HG03280 (cell line): ENCODE data around the gene NR6A1.

Source experiments
- ATAC-seq: cut with Tn5 transposase; IDR thresholded peaks from one replicate; pipeline ENCODE4 v1.9.1; 2021; ENCODE audit warnings: mild to moderate bottlenecking, moderate library complexity; ENCODE audit not compliant: unreplicated experiment

Gene NR6A1

GRCh38 chr9:124495126-124496074 lies 275.7 kb downstream of the NR6A1 start:
- ATAC-seq: no peak

DNA sequence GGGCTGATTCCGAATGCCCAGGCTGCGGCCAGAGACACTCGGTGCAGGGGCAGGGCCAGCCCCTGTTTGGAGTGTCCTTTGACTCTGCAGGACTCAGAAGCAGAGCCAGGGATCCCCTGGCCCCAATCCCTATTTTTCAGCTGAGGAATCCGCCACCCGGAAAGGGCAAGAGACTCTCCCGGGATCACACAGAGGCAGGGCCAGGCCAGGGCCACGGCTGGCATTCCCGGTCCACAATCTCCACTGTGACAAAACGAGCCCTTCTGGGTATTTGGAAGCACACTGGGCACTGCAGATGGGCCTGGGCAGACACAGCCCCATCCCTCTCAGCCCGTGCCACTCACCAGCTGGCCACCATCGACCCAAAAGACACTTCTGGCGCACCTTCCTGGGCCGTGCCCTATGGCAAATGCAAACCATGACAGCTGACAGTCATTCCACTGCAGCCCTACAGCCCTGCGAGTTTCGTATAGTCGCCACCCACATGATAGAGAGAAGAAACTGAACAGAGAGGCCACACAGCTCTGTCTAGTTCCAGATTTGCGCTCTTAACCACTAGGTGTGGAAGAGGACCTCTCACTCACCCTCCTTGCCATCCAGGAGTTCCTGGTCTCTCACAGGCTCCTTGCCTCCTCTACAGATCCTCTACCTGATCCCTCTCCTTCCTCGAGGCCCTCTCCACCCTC lies 277.2 kb downstream of the NR6A1 start:
- ATAC-seq: peak; percentile 63

- no peak for ATAC-seq
Measured at GRCh38 chr9:124493218-124493617, 277.9 kb downstream of the NR6A1 start.

DNA sequence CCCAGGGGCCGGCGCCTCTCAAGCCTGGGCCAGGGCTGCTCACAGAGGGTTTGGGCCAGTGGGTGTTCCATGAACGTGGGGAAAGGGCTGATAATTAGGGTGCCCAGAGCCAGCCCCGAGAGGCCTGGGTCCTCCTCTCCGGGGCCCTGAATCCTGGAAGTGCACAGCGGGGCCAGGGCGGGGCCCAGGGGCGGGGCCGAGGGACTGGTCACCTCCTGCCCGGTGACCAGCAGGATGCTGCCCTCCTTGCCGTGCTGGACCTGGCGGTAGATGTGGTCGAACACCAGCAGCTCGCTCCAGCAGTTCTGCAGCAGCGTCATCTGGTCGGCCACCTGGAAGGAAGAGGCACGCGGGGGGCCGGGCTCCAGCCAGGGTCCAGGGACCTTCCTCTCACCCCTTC lies 278.3 kb downstream of the NR6A1 start:
- ATAC-seq: no peak

DNA sequence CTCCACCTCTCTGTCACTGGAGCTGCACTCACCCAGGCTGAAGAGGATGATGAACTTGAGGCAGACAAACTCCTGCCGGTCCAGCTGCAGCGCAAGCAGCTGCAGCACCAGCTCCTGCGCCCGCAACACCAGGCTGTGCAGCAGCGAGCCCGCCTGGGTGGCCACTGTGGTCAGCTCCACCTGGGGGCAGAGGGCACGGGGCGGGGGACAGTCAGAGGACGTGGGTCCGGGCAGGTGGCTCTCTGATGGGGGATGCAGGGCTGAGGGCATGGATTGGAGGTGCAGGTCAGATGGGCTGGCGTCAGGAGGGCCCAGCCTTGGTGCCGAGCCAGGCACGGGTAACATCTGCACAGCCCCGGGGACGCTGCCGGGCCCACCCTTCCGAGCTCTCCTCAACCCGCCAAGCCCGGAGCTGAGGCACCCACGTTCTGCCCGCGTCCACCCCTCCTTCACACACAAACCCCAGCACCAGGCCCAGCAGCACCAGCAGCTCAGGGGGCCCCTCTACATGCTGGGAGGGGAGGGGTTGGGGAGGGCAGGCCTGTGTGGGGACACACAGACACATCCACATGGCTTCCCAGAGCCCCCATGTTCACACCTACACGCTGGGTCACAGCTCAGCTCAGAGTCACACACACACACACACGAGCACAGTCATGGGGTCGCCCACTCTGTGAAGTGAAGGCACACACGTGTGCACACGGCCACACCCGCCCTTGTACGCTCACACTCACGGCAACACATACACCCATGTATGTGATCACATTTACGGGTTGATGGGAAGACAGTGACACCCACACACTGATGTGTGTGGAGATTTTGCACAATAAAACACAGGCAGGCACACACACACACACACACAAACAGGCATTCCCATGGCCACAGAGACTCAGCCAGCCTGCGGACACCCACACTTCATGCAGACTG lies 279.8 kb downstream of the NR6A1 start:
- no peak for ATAC-seq

GRCh38 chr9:124490004-124490403 lies 281.1 kb downstream of the NR6A1 start:
- no peak for ATAC-seq

DNA sequence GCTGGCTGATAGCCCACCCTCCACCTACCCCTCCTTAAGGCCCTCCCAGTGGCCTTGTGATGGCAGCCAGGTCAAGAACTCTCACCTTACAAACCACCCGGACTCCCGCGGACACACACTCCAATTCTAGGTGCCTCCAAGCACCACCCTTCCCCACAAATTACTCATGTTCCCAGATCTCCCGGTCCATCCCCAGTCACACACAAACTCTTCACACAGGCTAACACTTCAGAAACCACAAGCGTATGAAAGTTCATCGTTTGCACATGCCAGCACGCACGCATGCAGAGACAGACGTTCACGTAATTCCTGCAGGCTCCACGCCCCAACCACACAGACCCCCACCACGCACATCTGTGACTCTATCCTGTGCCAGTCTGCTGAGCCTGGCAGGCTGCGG lies 281.9 kb downstream of the NR6A1 start:
- ATAC-seq: no peak

DNA sequence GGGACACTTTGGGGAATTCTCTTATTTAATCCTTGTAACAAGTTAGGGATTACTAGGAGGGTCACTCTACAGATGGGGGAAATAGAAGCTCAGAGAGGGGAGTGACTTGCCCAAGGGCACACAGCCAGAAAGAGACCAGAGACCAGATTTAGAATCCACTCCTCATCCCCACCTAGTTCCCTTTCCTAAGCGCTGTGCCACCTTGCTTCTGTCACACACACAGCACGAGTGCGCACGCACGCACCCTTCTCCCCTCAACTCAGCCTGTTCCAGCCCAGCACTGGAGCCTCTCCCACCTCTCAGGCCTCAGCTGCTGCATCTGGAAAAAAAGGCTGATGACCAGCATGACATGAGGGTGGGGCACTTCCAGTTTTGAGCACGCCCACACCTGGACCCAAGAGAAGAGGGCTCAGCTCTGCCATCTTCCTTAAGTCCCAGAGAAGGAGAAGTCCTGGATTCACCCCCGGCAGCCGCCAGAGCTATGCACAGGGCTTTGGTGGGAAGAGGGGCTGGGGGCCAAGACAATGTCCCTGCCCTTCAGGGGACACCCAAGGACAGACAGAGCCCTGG lies 282.4 kb downstream of the NR6A1 start:
- ATAC-seq: no peak

GRCh38 chr9:124487260-124488182 lies 283.6 kb downstream of the NR6A1 start:
- ATAC-seq: no peak

DNA sequence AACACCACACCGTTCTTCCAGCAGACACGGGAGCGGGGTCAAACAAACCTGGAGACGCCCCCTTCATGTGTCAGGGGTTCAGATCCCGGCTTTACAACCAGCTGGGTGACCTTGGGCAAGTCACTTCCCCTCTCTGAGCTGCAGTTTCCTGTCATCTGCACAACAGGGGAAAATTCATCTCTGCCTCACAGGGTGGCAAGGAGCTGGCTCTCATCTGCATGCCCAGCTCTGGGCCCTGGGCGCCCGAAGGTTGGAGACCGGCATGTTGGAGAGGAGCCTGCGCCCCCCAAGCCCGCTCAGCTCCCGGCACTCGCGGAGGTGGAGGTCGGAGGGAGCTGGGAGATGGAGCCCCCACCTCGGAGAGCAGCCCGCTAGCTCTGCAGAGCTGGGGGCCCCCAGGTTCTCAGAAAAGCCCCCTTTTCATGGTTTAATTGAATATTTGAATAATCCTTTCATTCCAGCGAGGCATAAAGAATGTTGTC lies 284.3 kb downstream of the NR6A1 start:
- no peak for ATAC-seq

DNA sequence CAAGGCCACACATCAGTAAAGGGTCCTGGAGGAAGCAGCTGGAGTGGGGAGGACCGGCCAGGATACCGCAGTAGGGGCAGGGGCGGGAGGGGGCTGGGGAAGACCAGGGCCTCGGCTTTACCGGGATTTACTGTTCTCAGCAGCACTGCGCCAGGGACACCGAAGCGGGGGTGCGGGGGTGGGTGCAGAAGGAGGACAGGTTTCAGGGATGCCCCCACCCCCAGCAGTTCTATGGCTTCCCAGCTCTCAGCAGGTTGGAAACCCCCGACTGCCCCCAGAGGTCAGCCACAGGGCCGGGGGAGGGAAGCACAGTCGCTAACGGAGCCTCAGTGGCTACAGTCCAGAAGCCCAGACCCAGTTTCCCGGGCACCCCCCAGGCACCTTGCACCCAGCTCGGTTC lies 285.2 kb downstream of the NR6A1 start:
- no peak for ATAC-seq

GRCh38 chr9:124485201-124485600 lies 285.9 kb downstream of the NR6A1 start:
- no peak for ATAC-seq

DNA sequence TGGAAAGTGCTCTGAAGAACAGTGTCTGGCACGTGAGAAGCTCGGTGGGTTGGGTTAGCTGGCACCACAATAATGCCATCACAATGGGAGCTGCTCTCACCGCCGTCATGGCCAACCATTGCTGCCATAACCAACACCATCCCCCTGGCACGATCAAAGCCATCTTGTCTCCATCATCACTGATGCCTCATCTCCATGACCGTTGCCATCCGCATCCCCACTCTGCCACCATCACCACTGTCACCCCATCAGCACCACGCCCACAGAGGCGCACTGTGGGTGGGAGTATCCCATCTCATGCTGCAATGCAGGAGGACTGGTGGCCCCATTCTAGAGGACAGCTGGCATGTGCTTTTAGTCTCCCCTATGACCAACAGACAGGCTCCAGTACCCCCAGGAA lies 287.6 kb downstream of the NR6A1 start:
- no peak for ATAC-seq

DNA sequence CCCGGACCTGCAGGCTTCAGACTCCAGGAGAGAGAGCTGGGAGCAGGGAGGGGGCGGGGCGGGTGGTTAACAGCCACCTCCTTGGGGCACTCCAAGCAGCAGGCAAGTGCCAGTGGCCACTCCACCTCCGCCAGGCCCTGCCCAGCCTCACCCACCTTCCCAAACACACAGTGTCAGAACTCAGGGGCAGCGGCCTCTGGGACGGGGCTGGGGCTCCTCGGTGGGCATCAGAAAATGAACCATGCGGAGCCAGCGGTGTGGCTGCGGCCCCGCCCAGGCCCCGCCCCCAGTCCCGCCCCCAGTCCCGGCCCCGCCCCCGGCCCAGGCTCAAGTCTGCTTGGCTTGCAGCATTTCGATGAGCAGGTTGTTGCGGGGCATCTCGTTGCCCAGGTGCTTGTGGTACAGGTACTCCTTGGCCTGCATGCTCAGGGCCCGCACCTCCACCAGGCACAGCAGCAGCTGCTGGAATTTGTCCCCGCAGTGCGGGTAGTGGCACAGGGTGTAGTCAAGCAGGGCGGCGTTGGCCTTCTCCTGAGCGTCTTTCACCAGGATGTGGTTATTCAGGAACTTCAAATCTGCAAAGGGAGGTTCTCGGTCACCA lies 288.6 kb downstream of the NR6A1 start:
- ATAC-seq: no peak

- ATAC-seq: no peak
Measured at GRCh38 chr9:124481115-124481514, 290.0 kb downstream of the NR6A1 start.

GRCh38 chr9:124480621-124480981 lies 290.5 kb downstream of the NR6A1 start:
- no peak for ATAC-seq

- no peak for ATAC-seq
Measured at GRCh38 chr9:124479947-124480620, 291.0 kb downstream of the NR6A1 start.

DNA sequence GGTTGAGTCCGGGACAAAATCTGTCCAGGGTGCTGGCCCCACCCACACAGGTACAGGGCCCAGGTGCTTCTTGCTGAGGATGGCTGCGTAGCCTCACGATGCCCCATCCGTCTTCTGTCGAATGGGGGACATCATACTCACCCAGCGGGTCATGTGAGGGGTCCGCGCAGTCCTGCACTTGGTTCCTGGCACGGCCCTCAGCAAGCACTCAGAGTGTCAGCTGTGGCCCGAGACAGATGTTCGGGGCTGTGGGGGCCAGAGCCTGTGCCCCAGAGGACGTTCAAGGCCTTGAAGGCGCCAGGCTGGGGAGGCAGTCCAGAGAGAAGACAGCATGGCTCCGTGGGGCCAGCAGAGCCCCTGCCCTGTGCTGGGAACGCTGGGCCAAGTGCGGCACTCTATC lies 291.7 kb downstream of the NR6A1 start:
- ATAC-seq: no peak

DNA sequence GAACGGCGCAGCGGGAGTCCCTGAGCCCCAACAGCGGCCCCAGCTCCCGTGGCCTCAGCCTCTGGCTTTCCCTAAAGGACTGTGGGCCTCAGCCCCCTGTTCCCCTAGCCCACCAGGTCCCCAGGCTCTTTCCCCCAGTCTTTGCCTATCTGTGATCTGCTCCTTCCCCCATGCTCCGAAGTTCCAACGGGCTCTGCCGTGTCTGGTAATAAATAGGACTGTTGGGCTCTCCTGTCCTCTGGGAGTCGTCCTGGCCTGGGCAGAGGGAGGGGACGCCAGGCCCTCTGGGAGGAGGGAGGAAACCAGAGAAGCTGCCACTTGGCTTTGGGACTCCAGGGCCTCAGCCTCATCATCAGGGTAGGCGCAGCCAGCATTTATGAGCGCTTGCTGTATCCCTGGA lies 292.8 kb downstream of the NR6A1 start:
- no peak for ATAC-seq
